Posterior vena cava (tissue), 2 donors: ENCODE measurements around the gene ASCC1. TPM values are rescaled to one million over a fixed set of nuclear protein-coding genes. Genes with fewer than 3 reads are reported as not detected.
"Not testable (repeated sequence)": the region's sequence is repeated elsewhere in the genome, so short reads cannot be mapped to it uniquely, and the experiment has no call there.

Source experiments
- DNase-seq: peaks from one replicate; pipeline ENCODE4 v3.0.0-alpha.2; 2020; ENCODE audit warnings: low spot score
- intact Hi-C, 2 donors: fragments of 100-400 bp; cut with DNase I; formaldehyde crosslinking; loops; one replicate each; pipeline versions ENCODE4 v1.14.1 to v1.14.2; 2022 to 2023
- total RNA-seq, 2 donors: library from RNA; stranded (reverse); fragmentation: NEBNext Ultra II Directional; extraction: Animal tissue kit (Norgen Biotek cat#: 25700); gene quantifications; one replicate each; pipeline ENCODE4 v1.2.1, GENCODE V29; 2021
- donor health status: DM: yes; HTN: yes; CAD: no.
- donor health status: DM: yes; HTN: yes; CAD: no.

Gene ASCC1
- total RNA-seq, 2 donors from 2014 or later, result 28.3 to 37.7 TPM

DNA sequence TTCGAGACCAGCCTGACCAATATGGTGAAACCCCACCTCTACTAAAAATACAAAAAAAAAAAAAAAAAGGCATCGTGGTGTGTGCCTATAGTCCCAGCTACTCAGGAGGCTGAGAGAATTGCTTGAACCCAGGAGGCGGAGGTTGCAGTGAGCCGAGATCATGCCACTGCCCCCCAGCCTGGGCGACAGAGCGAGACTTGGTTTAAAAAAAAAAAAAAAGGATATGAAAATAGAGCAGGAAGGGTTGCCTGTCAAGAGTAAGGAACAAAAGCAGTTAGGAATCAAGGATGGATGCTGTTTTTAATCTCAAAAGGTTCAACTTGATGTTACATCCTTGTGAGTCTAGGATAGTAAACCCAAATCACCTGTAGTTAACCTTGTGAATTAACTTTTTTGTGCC, 11.8 kb upstream of the ASCC1 start:
- intact Hi-C loops, result loop anchor here in 1 of 2 donors (1.0 to 10.0 kb wide), 2 partner anchors 39 to 107 kb away; no protein-coding TSS in a partner anchor
- no peak for DNase-seq

DNA sequence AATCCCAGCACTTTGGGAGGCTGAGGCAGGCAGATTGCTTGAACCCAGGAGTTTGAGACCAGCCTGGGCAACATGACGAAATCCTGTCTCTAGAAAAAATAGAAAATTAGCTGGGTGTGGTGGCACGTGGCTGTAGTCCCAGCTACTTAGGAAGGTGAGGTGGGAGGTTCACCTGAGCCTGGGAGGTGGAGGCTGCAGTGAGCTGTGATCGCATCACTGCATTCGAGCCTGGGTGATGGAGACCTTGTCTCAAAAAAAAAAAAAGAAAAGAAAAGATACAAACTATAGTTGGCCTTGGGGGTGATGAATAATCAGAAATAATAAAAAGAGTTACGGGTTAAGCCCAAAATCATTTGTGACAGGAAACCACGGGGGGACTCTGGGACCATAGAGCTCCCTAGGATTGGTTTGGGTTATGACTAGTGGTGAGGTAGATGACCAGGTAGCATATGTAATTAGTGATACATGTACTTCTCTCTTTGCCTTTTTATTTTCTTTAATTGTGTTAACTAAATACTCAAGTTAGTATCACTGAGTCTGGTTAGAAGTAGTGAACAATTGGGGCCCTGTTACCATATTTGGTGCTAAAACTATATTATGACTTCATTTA, 10.4 kb upstream of the ASCC1 start:
- no peak for DNase-seq
- intact Hi-C loops, result loop anchor here in 1 of 2 donors (10.0 kb wide), 1 partner anchor 108 kb away; no protein-coding TSS in a partner anchor

DNA sequence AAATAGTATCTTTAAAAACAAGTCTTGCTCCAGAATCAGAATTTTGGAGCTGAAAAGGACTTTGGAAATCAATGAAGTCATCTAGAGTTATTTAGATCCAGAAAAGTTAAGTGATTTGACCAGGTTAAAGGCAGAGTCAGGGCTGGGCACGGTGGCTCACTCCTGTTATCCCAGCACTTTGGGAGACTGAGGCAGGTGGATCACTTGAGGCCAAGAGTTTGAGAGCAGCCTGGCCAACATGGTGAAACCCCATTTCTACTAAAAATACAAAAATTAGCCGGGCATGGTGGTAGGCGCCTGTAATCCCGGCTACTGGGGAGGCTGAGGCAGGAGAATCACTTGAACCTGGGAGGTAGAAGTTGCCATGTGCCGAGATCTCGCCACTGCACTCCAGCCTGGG, 8.1 kb upstream of the ASCC1 start:
- not testable (repeated sequence) for DNase-seq
- intact Hi-C loops, result loop anchor here in 1 of 2 donors (10.0 kb wide), 1 partner anchor 111 kb away; no protein-coding TSS in a partner anchor

DNA sequence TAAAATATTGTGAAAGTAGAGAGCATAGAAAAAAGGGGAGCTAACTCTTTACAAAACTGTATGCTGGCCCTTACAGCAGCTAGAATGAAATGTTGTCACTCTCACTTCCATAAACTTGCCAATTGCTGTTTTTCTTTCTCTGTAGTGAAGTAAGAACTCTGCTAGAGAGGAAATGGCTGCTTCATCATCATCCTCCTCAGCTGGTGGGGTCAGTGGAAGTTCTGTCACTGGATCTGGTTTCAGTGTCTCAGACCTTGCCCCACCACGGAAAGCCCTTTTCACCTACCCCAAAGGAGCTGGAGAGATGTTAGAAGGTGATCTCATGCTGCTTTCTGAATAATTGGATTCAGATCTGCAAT, 7.6 kb upstream of the ASCC1 start:
- intact Hi-C loops, result loop anchor here in 1 of 2 donors (10.0 kb wide), 1 partner anchor 111 kb away; no protein-coding TSS in a partner anchor
- DNase-seq, result no peak

DNA sequence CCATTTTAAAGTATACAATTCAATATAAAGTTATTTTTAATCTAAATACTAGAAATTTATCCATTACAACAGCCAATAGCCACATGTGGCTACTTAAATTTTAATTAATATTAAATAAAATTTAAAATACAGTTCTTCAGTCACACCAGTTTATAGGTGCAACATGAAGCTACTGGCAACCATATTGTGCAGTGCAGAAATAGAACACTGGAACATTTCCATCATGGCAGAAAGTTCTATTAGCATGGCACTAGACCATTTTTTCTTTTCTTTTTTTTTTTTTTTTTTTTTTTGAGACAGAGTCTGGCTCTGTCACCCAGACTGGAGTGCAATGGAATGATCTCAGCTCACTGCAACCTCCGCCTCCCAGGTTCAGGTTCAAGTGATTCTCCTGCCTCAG, 5.2 kb upstream of the ASCC1 start:
- no peak for DNase-seq
- intact Hi-C loops, result loop anchor here in 1 of 2 donors (10.0 kb wide), 1 partner anchor 114 kb away; no protein-coding TSS in a partner anchor

DNA sequence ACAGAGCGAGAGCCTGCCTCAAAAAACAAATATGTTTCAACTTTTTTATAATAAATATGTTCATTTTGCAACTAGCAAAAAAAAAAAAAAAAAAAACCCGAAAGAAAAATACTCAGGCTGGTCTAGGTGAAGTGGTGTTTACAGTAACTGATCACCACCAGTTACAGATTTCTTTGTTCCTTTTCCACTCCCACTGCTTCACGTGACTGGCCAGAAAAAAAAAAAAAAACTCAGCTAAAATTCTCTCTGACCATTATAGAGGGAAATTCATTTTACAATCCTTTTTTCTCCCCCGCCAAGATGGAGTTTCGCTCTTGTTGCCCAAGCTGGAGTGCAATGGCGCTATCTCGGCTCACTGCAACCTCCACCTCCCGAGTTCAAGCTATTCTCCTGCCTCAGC, 4.6 kb upstream of the ASCC1 start:
- DNase-seq, result no peak
- intact Hi-C loops, result loop anchor here in 1 of 2 donors (10.0 kb wide), 1 partner anchor 114 kb away; no protein-coding TSS in a partner anchor

DNA sequence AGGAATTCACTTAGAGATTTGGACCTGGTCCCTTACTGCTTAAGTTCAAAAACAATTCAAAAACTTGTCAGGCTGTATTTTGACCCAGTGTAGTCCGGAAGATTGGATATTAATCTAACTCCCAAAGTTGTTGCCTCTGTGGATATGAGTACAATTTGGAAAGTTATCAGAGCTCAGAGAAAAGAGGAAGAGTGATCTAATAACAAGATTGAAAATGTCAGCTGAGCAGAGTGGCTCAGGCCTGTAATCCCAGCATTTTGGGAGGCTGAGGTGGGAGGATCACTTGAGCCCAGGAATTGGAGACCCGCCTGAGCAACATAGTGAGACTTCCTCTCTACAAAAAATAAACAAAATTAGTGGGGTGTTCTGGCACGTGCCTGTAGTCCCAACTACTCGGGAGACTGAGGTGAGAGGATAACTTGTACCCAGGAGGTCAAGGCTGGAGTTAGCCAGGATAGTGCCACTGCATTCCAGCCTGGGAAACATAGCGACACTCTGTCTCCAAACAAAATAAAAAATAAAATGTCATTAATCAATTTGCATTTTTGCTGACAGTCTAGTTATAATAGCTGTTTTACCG, 3.2 kb upstream of the ASCC1 start:
- intact Hi-C loops, result loop anchor here in 1 of 2 donors (10.0 kb wide), 1 partner anchor 115 kb away; no protein-coding TSS in a partner anchor
- no peak for DNase-seq

DNA sequence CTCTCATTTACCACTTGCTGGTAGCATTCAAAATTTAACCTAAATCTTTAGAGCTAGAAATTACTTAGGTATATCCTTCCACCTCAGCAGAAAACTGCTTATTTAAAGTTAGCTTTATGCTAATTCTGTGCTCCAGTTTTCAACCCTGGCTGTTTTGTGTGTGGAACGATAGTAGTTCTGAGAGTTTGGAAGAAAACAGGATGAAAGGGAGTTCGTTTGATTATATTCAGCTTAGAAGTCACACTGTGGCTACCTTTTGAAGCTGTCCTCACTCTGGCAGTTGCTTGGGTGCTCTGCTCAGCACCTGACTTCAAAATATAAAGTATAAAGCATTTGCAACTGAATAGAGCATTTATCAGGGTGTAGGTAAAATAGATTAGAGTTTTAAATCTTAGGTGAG, 2.6 kb upstream of the ASCC1 start:
- intact Hi-C loops, result loop anchor here in 1 of 2 donors (10.0 kb wide), 1 partner anchor 116 kb away; no protein-coding TSS in a partner anchor
- no peak for DNase-seq

DNA sequence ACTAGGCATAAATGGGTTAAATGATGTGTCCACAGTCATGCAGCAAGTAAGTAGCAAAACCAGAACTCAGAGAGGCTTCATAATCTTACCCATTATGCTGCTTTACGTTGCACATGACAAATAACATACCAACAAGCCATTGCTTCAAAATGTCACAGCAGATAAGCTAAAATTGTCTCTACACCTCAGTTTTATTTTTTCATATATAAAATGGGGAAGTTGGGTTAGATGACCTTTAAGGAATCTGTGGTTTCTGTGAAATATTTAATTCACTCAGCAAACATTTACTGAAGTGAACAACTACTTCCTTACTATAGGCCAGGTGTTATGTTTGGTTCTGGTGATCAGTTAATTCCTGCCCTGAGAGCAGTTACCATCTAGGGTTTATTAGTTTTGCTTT, 2.2 kb upstream of the ASCC1 start:
- no peak for DNase-seq
- intact Hi-C loops, result loop anchor here in 1 of 2 donors (10.0 kb wide), 1 partner anchor 116 kb away; no protein-coding TSS in a partner anchor

DNA sequence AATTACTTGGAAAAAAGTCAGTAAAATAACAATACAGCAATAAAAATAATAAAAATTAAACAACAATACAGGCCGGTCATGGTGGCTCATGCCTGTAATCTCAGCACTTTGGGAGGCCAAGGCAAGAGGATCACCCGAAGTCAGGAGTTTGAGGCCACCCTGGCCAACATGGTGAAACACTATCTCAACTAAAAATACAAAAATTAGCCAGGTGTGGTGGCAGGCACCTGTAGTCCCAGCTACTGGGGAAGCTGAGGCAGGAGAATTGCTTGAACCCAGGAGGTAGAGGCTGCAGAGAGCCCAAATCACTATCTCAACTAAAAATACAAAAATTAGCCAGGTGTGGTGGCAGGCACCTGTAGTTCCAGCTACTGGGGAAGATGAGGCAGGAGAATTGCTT, 4.2 kb downstream of the ASCC1 start:
- DNase-seq, result not testable (repeated sequence)
- intact Hi-C loops, result loop anchor here in 1 of 2 donors (10.0 kb wide), 1 partner anchor 123 kb away; no protein-coding TSS in a partner anchor

DNA sequence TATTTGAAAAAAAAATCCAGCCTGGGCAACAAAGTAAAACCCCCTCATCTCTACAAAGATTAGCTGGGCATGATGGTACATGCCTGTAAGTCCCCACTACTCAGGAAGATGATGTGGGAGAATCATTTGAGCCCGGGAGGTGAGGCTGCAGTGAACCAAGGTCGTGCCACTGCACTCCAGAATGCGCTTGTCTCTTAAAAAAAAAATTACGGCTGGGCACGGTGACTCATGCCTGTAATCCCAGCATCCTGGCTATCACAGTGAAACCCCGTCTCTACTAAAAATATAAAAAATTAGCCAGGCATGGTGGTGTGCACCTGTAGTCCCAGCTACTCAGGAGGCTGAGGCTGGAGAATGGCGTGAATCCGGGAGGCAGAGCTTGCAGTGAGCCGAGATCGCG, 4.7 kb downstream of the ASCC1 start:
- DNase-seq, result not testable (repeated sequence)
- intact Hi-C loops, result loop anchor here in 1 of 2 donors (10.0 kb wide), 1 partner anchor 123 kb away; no protein-coding TSS in a partner anchor

DNA sequence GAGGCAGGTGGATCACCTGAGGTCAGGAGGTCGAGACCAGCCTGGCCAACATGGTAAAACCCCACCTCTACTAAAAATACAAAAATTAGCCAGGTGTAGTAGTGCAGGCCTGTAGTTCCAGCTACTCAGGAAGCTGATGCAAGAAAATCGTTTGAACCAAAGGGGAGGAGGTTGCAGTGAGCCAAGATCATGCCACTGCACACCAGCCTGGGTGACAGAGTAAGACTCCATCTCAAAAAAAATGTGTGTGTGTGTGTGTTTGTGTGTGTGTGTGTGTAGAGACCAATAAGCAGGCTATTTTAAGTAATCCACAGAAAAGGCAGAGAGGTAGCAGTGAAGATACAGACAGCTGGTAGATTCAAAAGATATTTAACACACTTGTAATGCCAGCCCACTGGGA, 7.5 kb downstream of the ASCC1 start:
- intact Hi-C loops, result not testable (repeated sequence)

DNA sequence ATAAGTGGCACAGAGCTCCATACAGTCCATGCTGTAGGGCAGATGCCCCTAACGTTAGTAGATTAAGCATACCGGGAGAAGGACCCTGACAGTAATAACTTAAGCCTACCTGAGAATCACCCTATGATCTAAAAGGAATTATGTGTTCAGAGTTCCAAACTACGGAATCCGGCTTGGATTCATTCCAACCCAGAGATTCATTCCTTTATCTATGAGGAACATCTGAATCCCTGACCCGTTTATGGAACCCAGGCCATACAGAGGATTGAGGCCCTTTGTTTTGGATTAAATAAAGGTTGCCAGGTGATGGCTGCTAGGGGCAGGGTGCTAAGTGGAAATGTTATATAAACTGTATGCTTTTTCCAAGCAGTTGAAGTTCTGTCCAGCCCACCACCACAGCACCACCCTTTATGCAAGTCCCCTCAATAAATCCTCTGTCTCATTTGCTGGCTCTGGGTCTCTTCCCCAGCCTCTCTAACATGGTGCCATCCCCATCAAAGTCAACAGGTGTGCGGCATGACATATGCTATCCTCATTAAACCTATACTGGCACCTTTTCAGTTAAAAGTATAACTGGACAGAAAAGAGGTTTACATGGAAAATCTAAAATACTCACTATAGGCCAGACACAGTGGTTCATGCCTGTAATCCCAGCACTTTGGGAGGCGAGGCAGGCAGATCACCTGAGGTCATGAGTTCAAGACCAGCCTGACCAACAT, 9.4 kb downstream of the ASCC1 start:
- intact Hi-C loops, result no loop called here
- no peak for DNase-seq

More for the DNA sequence above, 7.5 kb downstream of the ASCC1 start:
- DNase-seq, result not testable (repeated sequence)

DNA sequence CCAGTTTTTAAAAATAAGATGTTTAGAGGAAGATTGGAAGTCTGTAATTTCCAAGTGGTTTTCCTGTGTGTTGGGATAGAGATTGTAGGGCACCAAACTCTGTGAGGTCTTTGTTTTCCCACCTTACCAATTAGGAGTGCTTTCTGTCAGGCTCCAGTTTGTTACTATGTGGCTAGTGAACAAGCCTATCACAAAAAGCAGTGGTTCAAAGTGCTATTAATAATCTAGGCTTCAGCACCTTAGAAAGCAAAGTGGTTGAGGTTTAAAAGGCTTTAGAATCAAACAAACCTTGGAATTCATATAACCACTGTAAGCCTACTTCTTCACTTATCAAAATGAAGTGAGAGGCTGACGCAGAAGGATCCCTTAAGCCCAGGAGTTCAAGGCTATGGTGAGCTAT, 11.4 kb downstream of the ASCC1 start:
- intact Hi-C loops, result no loop called here

DNA sequence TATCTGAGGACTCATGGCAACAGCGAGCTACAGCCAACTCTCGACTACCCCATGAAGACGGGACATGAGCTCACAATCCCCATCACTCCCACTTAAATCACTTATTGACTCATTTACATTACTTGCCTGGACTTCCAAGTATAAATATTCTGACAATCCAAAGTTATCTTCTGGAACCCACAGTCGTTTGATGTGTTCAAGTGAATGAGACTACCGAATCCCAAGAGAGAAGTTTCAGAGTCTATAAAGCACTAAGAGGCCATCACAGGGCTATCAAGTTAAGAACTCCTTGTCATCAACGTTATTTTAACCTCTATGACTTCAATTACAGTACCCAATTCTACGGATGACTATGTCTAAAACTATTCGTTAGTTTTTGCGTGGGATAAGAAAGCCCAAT, 11.8 kb downstream of the ASCC1 start:
- intact Hi-C loops, result no loop called here
- DNase-seq, result no peak

More for the DNA sequence above, 11.4 kb downstream of the ASCC1 start:
- no peak for DNase-seq

DNA sequence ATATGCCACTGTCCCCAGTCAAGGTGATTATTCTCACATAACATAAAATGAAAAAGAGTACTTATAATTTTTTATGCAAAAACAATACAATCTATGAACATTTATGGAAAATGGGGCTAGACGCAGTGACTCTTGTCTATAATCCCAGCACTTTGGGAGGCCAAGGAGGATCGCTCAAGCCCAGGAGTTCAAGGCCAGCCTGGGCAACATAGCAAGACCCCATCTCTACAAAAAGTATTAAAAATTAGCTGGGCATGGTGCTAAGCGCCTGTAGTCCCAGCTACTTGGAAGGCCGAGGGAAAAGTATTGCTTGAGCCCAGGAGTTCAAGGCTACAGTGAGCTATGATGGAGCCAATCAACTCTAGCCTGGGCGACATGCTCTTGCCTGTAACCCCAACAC, 14.8 kb downstream of the ASCC1 start:
- intact Hi-C loops, result no loop called here

DNA sequence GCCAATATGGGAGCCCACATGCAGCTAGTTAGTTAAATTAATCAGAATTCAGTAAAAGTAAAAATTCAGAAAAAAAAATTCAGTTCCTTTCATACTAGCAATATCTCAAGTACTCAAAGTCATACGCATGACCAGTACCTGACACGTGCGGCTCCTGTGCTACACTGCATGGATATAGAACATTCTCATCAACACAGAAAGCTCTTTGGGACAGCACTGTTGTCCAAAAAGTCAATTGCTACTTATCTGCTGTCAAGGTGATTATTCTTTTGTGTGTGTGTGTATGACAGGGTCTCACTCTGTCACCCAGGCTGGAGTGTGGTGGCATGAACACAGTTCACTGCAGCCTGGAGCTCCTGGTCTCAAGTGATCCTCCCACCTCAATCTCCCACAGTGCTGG, 15.2 kb downstream of the ASCC1 start:
- intact Hi-C loops, result no loop called here
- no peak for DNase-seq

More for the DNA sequence above, 14.8 kb downstream of the ASCC1 start:
- DNase-seq, result no peak

DNA sequence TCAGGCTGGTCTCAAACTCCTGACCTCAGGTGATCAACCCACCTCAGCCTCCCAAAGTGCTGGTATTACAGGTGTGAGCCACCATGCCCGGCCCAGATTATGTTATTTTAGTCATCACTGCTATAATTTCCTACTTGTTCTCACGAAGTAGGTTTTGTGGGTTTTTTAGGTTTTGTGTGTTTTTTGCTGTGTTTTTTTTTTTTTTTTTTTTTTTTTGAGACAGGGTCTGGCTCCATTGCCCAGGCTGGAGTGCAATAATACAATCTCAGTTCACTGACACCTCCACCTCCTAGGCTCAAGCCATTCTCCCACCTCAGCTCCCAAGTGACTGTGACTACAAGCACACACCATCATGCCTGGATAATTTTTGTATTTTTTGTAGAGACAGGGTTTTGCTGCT, 21.1 kb downstream of the ASCC1 start:
- intact Hi-C loops, result no loop called here
- no peak for DNase-seq

DNA sequence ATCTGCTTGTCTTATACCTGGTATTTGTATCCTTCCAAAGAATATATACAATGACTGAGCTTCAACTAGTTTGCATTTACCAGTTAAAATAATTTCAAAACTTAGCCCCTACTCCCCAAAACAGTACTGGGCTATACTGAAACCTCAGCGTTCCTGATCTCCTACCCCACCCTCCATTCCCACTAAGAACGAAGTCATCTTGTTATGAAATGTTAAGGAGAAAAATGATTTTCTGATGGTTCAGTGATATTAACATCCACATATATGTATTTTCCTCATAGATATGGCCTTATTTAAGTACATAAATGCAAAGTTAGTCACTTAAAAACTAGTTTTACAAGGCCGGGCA, 29.1 kb downstream of the ASCC1 start:
- DNase-seq, result no peak
- intact Hi-C loops, result no loop called here
